Glutamatergic neuron (in vitro differentiated cells): ENCODE results near the gene MAPRE3. TPM values are rescaled to one million over a fixed set of nuclear protein-coding genes. Genes with fewer than 3 reads are reported as not detected.

ENCODE experiments used
- DNase-seq: peaks from one replicate; pipeline ENCODE4 v3.0.0; 2022
- H3K27ac Mint-ChIP-seq: one replicate; pipeline ENCODE4 v1.8.0; 2020; ENCODE audit warnings: mild to moderate bottlenecking, mixed read lengths, inconsistent platforms; ENCODE audit not compliant: unreplicated experiment
- H3K27me3 Mint-ChIP-seq: one replicate; pipeline ENCODE4 v1.8.0; 2020; ENCODE audit warnings: mild to moderate bottlenecking, moderate library complexity, mixed read lengths, inconsistent platforms; ENCODE audit not compliant: unreplicated experiment
- H3K36me3 Mint-ChIP-seq: one replicate; pipeline ENCODE4 v1.8.0; 2020; ENCODE audit warnings: mild to moderate bottlenecking, mixed read lengths, inconsistent platforms; ENCODE audit not compliant: unreplicated experiment
- H3K4me1 Mint-ChIP-seq: one replicate; pipeline ENCODE4 v1.8.0; 2020; ENCODE audit warnings: mild to moderate bottlenecking, low read depth, mixed read lengths, inconsistent platforms; ENCODE audit not compliant: unreplicated experiment
- H3K4me3 Mint-ChIP-seq: one replicate; pipeline ENCODE4 v1.8.0; 2020; ENCODE audit warnings: mild to moderate bottlenecking, mixed read lengths, inconsistent platforms; ENCODE audit not compliant: unreplicated experiment
- H3K9me3 Mint-ChIP-seq: one replicate; pipeline ENCODE4 v1.8.0; 2020; ENCODE audit warnings: mild to moderate bottlenecking, moderate library complexity, mixed read lengths, inconsistent platforms; ENCODE audit not compliant: unreplicated experiment
- total RNA-seq: library from RNA; stranded (reverse); fragmentation: NEBNext Ultra II Directional; extraction: Animal tissue kit (Norgen Biotek cat#: 25700); gene quantifications from one replicate; pipeline ENCODE4 v1.2.1, GENCODE V29; 2021; ENCODE audit not compliant: unreplicated experiment
- TF ChIP-seq, protein P1 (sequence below): fragments of 200-600 bp; sonication (generic); IDR thresholded peaks from one replicate; pipeline ENCODE4 v1.5.0; 2021; ENCODE audit not compliant: partially characterized antibody, unreplicated experiment

MAPRE3 gene
- total RNA-seq, 1 donor from 2014 or later = 49.2 TPM

GRCh38 chr2:27003857-27004256 is 33.4 kb downstream of the MAPRE3 start:
- no peaks in the 10 kb centered on the region for H3K9me3 Mint-ChIP-seq
- H3K4me1 Mint-ChIP-seq = no peaks in the 10 kb centered on the region
- TF ChIP-seq, protein P1, sequence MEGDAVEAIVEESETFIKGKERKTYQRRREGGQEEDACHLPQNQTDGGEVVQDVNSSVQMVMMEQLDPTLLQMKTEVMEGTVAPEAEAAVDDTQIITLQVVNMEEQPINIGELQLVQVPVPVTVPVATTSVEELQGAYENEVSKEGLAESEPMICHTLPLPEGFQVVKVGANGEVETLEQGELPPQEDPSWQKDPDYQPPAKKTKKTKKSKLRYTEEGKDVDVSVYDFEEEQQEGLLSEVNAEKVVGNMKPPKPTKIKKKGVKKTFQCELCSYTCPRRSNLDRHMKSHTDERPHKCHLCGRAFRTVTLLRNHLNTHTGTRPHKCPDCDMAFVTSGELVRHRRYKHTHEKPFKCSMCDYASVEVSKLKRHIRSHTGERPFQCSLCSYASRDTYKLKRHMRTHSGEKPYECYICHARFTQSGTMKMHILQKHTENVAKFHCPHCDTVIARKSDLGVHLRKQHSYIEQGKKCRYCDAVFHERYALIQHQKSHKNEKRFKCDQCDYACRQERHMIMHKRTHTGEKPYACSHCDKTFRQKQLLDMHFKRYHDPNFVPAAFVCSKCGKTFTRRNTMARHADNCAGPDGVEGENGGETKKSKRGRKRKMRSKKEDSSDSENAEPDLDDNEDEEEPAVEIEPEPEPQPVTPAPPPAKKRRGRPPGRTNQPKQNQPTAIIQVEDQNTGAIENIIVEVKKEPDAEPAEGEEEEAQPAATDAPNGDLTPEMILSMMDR = no peak
- H3K27me3 Mint-ChIP-seq = no peaks in the 10 kb centered on the region
- no peaks in the 10 kb centered on the region for H3K36me3 Mint-ChIP-seq
- DNase-seq = no peak
- no peak overlapping the region for H3K4me3 Mint-ChIP-seq
- H3K27ac Mint-ChIP-seq = no peak overlapping the region

DNA sequence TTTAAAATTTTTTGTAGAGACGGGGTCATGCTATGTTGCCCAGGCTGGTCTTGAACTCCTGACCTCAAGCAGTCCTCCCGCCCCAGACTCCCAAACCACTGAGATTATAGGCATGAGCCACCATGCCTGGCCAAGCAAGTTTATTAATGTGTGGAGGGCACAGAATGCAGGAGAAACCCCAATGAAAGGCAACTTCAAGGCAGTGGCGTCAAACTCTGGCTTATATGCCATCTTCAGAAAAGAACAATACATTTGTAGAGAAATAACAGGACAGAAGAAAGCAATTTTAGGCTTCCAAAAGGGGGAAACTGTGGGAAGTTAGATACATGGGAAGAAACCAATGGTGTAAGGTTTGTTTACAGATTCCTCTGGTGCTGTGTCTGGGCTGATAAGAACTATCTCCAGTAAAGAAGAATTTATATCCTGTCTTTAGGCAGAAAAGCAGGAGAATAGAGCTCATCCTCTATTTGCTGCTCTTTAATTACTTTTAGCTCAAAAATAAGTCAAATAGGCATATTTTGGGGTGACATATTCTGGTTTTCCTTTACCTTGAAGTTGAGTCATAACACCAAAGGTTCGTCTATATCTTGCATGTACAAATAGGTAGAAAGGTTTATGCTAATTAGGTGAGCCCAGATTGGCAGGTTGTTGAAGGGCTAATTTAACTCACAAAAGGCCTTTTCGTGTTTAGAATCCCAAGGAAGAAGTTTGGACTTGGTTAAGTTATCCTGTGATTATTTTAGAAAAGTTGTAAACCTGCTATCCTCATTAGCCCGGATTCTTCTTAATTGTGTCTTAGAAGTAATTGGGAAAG is 36.4 kb downstream of the MAPRE3 start:
- H3K27ac Mint-ChIP-seq = no peak overlapping the region
- H3K9me3 Mint-ChIP-seq = no peaks in the 10 kb centered on the region
- DNase-seq = no peak
- TF ChIP-seq, protein P1 = no peak
- no peaks in the 10 kb centered on the region for H3K27me3 Mint-ChIP-seq
- H3K4me1 Mint-ChIP-seq = no peaks in the 10 kb centered on the region
- no peaks in the 10 kb centered on the region for H3K36me3 Mint-ChIP-seq
- H3K4me3 Mint-ChIP-seq = no peak overlapping the region

GRCh38 chr2:27007416-27008374 is 37.3 kb downstream of the MAPRE3 start:
- Mint-ChIP-seq H3K27me3 (no peaks in the 10 kb centered on the region), H3K4me3 (no peak overlapping the region), H3K36me3 (peaks cover 5% of the 10 kb centered on the region), H3K4me1 (no peaks in the 10 kb centered on the region), H3K27ac (no peak overlapping the region), H3K9me3 (no peaks in the 10 kb centered on the region)
- no peak for DNase-seq
- TF ChIP-seq, protein P1 = no peak

DNA sequence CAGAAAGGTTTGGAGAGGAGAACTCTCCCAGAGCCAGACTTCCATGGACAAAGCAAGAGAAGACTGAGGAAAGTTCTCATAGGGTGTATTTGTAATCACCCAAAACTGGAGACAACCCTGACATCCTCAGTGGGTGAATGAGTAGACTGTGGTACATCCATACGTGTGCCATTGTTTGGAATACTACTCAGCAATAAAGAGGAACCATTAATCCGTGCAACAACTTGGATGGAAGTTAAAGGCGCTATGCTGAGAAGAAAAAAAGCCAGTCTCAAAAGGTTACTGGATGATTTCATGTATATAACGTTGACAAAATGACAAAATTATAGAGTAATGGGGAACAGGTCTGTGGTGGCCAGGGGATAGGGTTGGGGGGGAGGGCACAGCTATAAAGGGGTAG is 38.2 kb downstream of the MAPRE3 start:
- peaks cover 13% of the 10 kb centered on the region for H3K36me3 Mint-ChIP-seq
- H3K9me3 Mint-ChIP-seq = no peaks in the 10 kb centered on the region
- H3K4me3 Mint-ChIP-seq = no peak overlapping the region
- no peak overlapping the region for H3K27ac Mint-ChIP-seq
- no peak for DNase-seq
- TF ChIP-seq, protein P1 = no peak
- H3K4me1 Mint-ChIP-seq = no peaks in the 10 kb centered on the region
- no peaks in the 10 kb centered on the region for H3K27me3 Mint-ChIP-seq

GRCh38 chr2:27009083-27009482 is 38.6 kb downstream of the MAPRE3 start:
- no peak overlapping the region for H3K27ac Mint-ChIP-seq
- TF ChIP-seq, protein P1 = no peak
- no peak overlapping the region for H3K4me3 Mint-ChIP-seq
- no peak for DNase-seq
- no peaks in the 10 kb centered on the region for H3K9me3 Mint-ChIP-seq
- H3K36me3 Mint-ChIP-seq = peaks cover 17% of the 10 kb centered on the region
- H3K4me1 Mint-ChIP-seq = no peaks in the 10 kb centered on the region
- no peaks in the 10 kb centered on the region for H3K27me3 Mint-ChIP-seq
